GM19397 (cell line): ENCODE measurements around the gene FGA.

Source experiments
- ATAC-seq: cut with Tn5 transposase; IDR thresholded peaks from one replicate; pipeline ENCODE4 v1.9.1; 2021; ENCODE audit warnings: mild to moderate bottlenecking, moderate library complexity; ENCODE audit not compliant: unreplicated experiment

Gene FGA

DNA sequence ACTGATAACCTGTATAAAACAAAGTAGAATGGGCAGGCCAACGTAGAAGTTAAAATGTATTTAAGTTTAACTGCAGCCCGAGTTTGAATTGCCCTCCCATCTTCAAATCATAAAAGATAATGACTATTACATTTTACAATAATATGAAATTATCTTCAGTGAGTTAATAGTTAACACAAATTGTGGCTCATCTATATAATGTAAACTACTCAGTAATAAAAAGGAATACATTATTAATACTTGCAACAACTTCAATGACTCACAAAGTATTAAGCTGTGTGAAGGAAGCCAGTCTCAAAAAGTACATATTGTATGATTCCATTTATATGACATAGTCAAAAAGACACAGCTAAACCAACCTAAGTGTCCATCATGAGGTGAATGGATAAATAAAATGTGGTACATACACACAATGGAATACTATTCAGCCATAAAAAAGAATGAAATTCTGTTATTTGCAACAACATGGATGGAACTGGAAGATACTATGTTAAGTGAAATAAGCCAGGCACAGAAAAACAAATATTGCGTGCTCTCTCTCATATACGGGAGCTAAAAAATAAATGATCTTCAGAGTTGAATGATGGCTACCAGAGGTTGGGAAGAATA lies 48.2 kb downstream of the FGA start:
- no peak for ATAC-seq
